Spleen (tissue), 7 donors: ENCODE data around the gene ZBED5.

Experiments
- POLR2A ChIP-seq, 3 donors: fragments of 450-650 bp; IDR thresholded peaks; one replicate each; pipeline ENCODE4 v1.5.1; 2017; ENCODE audit warnings: antibody characterized with exemption in 3 of 3, mild to moderate bottlenecking in 1 of 3
- TF ChIP-seq, protein P1 (sequence below), 11 experiments: fragments of 200-600 bp in 7 of 11; fragments of 450-650 bp in 4 of 11; sonication (generic) in 4 of 11; IDR thresholded peaks in 8 of 11; conservative IDR thresholded peaks in 3 of 11; 1 replicate in 7 of 11; 2 replicates in 4 of 11; pipeline versions ENCODE4 v1.4.0 to v1.8.0; 2016 to 2021; ENCODE audit warnings: antibody characterized with exemption in 11 of 11, inconsistent platforms in 4 of 11, mild to moderate bottlenecking in 1 of 11
- donor health status: DM: no; HTN: no; CAD: no; lungs with moderate emphysema.
- donor health status: DM: no; HTN: no; CAD: no.
- donor health status: DM: no; HTN: no; CAD: no.

DNA sequence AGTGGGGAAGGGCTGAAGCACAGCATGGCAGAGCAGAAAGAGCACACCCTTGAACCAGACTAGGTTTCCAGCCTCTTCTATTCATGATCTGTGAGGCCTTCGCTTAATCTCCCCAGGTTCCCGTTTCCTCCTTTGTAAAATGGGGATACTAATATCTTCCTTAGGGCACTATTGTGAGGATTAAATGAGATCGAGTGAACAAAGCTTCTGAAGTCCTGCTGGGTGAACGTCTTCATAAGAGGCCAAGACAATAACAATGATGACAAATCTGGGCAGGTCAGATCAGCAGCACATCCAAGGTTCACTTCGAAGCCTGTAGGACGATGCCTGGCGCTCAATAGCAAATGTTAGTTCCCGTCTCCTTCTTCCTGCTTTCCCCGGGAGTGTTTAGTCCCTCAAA is 38.6 kb upstream of the ZBED5 start:
- TF ChIP-seq POLR2A (IDR thresholded peaks at IDR 0.05): no peak
- TF ChIP-seq, protein P1, sequence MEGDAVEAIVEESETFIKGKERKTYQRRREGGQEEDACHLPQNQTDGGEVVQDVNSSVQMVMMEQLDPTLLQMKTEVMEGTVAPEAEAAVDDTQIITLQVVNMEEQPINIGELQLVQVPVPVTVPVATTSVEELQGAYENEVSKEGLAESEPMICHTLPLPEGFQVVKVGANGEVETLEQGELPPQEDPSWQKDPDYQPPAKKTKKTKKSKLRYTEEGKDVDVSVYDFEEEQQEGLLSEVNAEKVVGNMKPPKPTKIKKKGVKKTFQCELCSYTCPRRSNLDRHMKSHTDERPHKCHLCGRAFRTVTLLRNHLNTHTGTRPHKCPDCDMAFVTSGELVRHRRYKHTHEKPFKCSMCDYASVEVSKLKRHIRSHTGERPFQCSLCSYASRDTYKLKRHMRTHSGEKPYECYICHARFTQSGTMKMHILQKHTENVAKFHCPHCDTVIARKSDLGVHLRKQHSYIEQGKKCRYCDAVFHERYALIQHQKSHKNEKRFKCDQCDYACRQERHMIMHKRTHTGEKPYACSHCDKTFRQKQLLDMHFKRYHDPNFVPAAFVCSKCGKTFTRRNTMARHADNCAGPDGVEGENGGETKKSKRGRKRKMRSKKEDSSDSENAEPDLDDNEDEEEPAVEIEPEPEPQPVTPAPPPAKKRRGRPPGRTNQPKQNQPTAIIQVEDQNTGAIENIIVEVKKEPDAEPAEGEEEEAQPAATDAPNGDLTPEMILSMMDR (IDR thresholded peaks at IDR 0.05 in 8 of 11, conservative IDR thresholded peaks at IDR 0.05 in 3 of 11): no peak
